NCI-H146 treated with DMSO at 0.1 percent for 48 hours (cell line): ENCODE results near the gene ANKS1B.
"Not testable (repeated sequence)": the region's sequence is repeated elsewhere in the genome, so short reads cannot be mapped to it uniquely, and the experiment has no call there.

Source experiments
- DNase-seq: peaks from one replicate; lab custom pipeline; 2025; ENCODE audit not compliant: unreplicated experiment; lab: John Stamatoyannopoulos, UW

The ANKS1B gene

DNA sequence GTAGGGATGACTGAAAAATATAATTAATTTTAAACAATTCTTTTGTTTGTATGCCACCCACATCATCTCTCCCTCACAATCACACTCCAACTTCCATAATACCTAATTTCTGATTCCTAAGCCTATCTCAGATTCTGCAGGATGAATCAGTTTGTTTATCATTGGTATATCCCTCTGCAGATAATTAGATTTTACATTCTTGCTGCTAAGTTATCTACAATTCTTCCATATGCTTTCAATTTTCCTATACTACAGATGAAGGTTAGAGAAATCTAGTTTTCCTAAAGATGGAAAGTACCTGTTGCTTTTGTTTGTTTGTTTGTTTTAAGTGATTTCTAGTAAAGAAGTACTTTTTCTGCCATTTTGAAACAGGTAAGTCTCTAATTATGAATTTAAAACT is 105.3 kb downstream of the ANKS1B start:
- no peak for DNase-seq

DNA sequence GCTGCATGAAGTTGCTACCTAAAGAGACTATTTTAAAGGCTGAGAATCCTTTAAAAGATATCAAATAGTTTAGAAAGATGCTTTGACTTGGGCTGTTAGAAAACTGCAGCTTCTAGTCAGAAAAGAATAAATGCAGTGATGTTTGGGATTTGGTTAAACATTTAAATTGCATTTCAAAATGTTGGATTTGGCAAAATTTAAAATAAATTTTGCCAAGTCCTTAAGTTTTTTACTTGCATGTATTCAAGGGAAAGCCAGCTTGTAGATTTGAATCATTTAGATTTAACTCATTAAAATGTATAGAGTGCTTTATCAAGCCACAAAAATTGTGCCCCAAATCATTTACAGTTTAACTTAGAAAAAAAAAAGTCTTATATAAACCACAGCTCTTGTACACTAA is 109.7 kb downstream of the ANKS1B start:
- DNase-seq: no peak

DNA sequence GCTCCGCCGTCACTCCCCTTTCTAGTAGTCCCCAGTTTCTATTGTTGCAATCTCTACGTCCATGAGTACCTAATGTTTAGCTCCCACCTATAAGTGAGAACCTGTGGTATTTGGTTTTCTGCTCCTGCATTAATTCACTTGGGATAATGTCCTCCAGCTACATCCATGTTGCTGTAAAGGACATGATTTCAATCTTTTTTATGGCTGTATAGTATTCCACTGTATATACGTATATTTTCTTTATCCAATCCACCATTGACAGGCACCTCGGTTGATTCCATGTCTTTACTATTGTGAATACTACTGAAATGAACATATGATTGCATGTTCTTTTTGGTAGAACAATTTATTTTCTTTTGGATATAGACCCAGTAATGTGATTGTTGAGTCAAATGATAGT is 114.7 kb downstream of the ANKS1B start:
- DNase-seq: no peak

DNA sequence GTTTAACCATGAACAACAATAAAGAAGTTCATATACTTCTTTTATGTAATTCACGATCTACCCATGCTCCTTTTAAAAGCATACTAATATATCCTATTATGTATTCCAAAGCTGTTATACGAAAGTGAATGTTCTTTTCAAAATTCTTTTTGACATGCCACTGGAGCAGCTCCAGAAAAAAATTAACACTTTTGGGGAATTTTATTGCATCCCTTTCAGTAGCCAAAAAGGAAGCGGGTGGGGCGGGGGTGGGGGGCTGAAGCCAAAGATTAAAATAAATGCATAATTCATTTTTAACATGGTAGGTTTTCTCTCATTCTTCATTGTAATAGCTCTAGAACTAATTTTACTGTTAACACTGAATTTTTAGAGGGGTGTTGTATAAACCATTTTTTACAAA is 123.0 kb downstream of the ANKS1B start:
- no peak for DNase-seq

DNA sequence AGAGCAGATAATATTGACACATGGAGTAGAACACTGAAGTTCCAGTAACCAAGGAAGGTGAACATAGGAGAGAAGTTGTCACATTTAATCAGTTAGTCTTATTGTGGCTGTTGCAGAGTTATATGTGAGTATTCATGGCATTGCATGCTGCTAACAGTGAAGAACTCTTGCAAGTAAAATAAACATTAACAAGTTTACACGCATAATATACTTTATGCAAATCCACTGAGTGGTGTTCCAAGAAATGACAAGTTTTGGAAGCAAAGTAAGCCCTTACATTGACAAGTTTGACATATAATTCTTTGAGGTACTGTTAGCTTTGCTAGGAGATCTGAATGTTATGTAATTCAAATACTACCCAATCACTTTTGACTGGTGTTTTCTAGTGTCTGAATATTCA is 125.6 kb downstream of the ANKS1B start:
- no peak for DNase-seq

DNA sequence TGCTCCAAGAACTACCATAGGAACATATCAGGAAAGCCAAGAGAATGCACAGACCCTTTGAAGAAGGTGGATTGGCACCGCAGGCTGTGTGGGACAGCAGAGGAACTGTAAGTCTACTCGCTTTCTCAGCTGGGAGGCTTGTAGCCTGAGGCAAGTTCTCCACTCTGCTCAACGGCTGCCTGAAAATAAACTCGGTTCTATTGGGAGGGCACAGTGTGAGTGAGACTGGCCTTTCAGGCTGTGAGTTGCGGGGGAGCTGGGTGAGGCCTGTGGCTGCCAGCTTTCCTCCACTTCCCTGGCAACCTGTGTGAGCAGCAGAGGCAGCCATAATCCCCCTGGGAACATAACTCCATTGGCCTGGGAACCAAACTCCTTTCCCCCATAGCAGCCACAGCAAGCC is 132.1 kb downstream of the ANKS1B start:
- DNase-seq: no peak

DNA sequence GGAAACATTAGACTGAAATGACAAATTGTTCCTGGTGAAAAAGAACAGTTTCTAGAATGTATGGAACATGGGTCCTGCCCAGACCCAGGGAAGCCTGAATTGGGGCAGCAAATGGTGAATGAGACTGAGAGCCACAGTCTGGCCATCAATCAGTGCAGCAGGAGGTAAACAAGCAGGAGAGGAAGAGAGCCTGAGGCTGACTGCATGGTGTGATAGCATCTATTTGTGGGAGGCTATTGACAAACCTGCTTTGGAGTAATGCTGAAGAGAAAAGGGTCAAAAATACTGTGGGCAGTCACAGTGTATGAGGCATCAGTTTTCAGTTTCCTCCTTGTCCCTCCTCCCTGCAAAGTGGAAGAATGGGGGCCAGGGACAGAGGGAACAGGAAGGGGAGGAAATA is 136.8 kb downstream of the ANKS1B start:
- no peak for DNase-seq

DNA sequence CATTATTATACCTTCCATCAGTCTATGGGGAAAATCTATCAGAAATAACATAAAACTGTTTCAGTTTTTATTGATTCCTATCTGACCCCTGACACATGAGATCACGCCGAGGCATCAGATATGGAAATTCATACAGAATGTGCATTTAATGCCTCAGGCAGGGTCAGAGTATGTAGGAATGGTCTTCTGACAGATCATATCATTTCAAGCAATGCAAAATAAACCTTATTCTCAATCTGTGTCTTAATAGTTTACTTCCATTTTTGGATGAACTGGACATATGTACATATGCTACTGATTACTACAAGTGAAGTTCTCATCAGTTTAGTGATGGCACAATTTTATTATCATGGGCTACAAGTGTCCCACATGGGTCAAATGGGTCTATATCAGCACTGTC is 150.0 kb downstream of the ANKS1B start:
- no peak for DNase-seq

DNA sequence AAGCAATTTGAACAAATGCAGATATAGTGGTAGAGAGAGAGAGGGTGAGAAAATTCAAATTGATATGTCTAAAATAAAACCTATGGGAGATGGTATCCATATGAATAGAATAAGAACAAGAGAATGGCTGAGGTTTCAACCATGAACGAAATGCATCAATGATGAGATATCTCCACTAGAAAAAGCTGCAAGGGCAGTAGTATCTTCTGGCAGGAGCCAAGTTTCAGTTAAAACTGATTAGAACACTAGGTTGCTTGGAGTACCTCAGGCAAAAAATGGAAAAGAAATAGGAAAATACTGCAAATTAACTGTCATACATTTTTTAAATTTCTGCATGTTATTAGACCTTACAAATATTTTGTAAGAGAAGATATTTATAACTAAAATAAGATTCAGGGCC is 151.3 kb downstream of the ANKS1B start:
- DNase-seq: no peak

DNA sequence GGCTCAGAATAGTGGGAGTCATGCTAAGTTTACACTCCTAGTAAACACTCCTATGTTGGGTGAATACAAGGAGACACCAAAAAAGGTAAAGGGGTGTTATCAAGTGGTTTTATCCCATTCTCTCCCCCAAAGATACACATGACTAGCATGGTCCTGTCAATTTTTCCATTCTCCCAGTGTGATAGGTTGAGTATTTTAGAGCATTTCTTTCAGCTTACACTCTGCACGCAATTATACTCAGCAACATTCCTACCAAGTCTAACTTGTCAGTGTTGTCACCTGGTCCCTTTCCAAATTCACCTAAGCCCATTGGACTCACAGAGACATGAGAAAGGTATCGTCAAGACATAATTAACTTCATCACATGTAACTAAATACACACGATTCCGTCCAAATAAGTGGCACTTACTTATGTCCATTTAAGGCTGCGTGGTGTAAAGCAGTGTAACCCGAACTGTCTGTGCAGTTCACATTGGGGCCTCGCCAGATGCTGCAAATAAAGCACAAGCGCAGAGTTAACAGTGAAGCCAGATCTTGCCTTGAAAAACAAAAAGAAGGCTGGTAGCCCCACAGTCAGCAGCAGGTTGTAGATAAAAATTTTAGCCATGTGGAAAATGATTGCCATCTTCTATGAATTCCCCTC is 159.7 kb downstream of the ANKS1B start:
- DNase-seq: no peak

DNA sequence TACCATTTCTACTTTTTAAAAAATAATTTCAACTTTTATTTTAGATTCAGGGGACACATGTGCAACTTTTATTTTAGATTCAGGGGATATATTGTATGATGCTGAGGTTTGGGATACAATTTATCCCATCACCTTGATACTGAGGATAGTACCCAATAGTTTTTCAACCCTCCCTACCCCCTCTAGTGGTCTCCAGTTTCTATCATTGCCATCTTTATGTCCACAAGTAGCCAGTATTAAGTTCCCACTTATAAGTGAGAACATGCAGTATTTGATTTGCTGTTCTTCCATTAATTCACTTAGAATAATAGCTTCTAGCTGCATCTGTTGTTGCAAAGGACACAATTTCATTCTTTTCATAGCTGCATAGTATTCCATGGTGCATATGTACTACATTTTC is 162.5 kb downstream of the ANKS1B start:
- DNase-seq: no peak

DNA sequence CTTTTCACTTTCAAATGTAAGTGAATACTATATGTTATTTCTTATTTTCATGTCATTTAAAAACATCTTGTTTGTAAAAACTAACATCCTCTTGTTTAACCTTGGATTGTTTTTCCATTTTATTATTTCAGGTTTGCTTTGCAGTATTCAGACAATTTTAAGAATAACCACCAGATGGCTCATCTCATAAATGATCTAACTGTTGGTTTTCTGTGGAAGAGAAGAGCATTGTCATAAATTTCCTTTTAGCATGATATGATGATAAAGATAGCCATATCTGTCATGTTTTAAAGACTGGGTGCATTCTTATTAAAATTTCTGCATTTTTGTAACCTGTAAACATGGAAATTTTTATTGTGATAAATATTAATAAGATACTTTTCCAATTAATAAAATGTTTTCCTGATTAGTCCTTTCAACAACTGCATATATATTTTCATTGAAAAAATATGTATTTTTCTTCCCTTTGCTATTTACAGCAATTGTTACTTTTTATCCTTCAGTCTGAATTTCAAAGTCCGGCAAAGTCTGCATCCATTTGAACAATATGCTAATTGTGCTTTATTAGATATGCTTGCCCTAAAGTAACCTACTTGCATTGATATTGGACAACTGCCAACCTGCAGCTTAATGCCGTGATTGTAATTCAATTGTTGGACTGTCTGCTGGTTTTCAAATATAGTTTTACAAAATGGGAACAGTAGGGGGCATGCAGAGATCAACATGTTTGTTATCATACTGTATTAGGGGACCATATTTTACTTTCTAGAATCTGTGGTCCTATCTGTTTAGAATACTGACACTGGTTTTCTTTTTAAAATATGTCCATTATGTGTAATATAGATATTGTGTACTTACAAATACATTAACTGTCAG is 173.8 kb downstream of the ANKS1B start:
- DNase-seq: peak; percentile 70

DNA sequence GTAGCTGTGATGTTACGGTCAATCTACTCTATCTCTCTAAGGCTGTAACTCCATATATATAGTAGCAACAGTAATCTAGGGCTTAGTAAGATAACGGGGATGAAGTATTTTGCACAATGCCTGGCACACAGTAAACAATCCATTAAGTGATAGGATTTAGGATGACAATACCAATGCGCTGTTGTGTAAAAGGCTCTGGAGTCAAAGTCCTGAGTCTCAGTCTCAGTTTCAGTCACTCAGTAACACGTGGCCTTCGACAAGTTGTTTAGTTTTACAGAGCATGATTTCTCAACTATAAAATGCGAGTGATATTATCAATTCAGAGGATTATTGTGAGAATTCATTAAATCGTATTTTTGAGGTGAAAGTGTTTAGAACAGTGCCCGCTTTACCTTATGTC is 174.8 kb downstream of the ANKS1B start:
- DNase-seq: no peak

DNA sequence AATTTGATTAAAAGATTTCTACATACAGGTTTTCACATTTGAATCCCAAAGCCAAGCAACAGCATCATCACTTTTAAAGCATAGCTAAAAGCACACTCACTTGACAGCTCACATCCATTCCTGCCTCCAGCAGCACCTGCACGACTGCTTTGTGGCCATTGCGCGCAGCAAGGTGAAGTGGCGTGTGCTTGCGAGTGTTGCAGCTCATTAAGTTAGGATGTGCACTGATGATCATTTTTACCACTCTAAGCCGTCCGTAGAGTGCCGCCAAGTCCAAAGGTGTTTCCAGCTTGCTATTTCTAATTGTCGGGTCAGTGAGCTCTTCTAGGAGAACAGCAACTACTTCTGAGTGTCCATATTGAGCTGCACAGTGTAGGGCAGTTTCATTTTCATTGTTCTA is 178.4 kb downstream of the ANKS1B start:
- DNase-seq: no peak

DNA sequence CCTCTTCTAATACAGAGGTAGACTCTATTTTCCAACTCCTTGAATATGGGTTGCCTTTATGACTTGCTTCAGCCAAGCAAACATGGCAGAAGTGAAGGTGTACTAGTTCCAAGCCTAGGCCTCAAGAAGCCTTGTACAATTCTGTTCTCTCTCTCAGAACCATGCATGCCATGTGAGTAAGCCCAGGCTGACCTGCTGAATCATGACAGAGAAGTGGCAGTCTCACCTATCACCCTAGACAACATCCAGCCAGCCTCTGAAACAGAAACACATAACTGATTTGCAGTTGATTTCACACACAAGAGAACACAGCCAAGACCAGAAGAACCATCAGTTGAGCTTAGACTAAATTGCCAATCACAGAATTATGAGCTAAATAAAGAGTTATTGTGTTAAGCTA is 180.0 kb downstream of the ANKS1B start:
- DNase-seq: no peak

DNA sequence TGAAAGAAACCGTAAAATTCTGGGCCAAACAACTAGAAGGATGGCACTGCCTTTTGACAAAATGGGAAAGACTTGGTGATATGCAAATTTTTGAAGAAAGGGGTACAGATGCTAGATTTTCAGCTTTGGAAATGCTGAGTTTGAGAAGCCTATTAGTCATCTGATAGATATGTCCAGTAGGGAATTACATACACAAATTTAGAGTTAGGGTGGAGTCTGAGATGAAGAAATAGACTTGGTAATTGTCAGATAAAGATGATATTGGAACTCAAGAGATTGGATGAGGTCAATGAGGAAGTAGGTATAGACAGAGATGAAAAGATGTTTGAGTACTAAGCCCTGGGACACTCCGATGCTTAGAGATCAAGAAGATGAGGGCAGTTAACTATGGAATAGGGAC is 184.1 kb downstream of the ANKS1B start:
- no peak for DNase-seq

DNA sequence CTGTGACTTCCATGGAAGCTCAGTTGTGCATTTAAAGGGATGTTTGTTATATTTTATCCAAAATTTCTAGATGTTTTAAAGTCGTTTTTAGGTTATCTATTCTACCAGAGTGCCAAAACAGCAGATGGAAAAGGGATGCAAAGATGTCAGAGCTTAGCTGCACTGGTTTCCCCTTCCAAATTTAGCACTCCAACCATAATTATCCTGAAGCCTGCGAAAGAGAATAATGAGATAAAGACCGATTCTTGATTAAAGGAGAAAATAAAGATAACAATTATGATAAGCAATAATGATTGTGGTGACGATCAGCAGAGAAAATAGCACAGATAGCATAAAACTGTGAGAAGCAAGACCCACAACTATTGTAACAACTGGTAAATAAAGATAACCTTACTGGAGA is 186.8 kb downstream of the ANKS1B start:
- DNase-seq: not testable (repeated sequence)

DNA sequence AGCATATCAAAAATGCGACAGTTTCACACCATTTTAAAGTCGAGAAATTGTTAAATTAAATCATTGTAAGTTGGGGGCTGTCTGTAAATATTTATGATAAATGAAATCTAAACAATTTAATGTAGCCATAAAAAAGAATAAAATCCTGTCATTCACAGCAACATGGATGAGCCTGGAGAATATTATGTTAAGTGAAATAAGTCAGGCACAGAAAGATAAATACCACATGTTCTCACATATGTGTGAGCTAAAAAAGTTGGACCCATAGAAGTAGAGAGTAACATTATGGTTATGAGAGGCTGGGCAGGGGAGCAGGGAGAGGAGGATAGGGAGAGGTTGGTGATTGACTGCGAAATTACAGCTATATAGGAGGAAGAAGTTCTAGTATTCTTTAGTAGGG is 201.3 kb downstream of the ANKS1B start:
- no peak for DNase-seq

DNA sequence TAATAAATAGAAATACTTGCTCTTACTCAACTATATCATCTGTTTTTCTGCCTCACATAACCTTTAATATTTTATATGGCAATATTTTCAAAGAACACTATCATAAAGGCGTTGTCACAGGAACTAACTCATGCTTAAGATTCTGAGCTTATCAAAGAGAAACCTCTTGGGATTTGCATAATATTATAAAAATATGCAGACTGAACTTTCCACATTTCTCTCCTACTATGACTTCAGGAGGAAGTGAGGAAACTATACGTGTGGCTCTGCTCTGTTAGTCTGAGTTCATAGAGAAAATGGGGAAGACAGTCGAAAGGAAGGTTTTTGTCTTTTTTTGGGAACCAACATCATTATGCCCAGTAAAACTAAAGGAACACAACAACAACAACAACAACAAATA is 212.5 kb downstream of the ANKS1B start:
- no peak for DNase-seq

DNA sequence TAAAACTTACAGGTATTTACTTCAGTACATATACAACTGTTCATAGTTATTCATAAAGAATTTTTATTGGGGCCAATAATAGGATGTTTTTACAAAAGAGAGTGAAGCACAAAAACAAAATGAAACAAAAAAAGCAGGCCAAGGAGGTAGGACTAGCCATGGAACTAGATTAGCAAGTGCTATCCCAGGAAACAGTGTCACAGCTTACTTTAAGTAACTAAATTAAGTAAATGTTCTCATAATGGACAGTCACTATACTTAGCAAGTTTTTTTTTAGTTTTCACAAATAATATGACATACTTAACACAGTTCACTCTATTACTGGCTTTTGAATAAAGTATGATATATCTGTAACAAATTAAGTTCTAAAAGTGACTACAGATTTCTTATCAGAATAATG is 213.1 kb downstream of the ANKS1B start:
- DNase-seq: no peak

DNA sequence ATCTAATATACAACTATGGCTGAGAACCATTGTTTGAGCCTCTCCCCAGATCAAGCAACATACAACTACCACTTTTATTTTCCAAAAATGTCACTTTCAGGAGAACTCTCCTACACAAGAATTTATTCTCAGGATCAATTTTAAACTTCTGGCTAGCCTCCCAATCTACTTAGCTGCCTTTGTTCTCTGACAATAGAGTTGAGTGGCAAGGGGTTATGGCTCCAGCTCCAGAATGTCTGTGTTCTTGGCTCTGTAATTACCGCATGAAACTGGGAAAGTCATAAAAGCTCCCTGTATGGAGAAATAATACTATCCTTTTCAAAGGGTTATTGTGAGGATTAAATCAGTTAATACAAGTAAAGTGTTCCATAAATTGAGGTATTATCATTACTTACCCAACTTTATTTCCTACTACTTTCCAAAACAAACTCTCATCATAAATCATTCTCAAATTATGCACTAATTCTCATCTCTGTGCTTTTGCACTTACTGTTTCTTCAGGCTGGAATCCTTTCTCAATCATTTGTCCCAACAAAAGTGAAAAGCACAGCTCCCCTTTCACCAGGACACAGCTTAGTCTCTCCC is 215.2 kb downstream of the ANKS1B start:
- DNase-seq: no peak

DNA sequence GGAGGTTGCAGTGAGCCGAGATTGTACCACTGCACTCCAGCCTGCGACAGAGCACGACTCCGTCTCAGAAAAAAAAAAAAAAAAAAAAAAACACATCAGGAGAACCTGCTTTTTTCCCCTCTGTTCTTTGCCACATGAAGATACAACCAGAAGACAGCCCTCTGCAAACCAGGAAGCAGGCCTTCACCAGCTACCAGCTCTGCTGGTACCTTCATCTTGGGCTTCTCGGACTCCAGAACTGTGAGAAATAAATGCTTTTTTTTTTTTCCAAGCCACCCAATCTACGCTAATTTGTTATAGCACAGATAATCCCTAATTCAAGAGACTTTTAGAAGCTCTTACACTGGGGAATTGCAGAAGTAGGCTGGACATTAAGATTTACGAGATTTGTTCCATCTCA is 216.0 kb downstream of the ANKS1B start:
- DNase-seq: no peak
